ENCODE measurements around the gene MRPS27.

MRPS27 gene

DNA sequence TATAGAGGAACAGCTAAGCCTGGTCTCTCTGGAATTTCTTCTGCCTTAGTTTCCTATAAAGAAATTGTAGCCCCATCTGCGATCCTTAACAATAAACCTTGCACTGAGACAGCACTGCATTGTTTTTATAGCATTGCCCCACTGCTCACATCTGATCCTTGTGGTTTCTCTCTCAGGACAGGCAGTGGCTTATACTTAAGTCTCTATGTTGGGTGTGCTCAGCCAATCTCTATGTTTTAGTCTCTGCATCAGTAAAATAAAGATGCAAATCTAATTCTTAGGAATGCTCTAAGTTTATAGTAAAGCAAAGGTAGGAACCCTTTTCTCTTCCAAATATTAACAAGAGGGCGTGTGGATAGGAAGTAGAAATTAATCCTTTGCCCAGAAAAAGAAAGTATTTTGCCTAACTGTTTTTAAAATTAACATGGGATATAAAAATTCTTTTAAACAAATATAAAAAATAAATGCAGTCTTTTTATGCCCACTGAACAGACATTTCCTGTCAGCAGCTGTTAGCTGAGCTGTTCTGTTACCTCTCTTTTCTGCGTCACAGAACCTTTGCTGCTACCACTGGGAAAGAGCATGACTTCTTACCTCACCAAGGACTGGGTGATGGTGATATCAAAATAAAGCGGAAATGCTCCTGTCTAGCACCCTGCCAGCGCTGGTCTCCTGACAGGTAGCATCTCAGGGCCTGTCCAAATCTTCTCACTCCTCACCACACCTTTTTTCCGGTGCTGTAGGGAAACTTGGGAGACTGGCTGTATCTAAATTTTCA is 29.5 kb downstream of the MRPS27 start:
- no peak for DNase-seq

DNA sequence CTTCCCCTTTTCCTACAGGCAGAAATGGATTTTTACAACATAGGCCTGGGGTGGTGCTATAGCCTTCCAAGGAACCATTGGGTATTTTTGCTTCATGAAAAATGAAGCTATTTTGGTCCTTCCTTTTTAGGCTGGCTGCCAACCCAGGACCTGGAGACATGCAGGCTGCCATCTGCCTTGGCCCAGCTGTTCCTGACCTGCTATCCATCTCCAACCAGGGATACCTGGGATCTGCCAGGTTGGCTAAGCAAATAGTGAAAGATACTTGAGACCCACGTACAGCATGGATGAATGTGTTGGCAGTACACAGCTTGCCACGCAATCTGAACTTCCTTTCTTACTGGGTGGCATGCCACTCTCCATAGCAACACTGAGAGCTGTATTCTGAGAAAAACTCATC is 31.1 kb downstream of the MRPS27 start:
- peak; percentile 94 for DNase-seq

DNA sequence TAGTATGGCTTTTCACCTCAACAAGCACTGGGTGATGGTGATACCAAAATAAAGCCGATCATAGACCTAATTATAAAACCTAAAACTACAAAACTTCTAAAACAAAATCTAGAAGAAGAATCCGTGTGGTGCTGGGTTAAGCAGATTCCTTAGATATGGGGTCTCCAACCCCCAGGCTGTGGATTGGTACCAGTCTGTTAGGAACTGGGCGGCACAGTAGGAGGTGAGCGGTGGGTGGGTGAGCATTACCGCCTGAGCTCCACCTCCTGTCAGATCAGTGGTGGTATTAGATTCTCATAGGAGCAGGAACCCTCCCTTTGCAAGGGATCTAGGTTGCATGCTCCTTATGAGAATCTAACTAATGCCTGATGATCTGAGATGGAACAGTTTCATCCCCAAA is 33.2 kb downstream of the MRPS27 start:
- DNase-seq = no peak

DNA sequence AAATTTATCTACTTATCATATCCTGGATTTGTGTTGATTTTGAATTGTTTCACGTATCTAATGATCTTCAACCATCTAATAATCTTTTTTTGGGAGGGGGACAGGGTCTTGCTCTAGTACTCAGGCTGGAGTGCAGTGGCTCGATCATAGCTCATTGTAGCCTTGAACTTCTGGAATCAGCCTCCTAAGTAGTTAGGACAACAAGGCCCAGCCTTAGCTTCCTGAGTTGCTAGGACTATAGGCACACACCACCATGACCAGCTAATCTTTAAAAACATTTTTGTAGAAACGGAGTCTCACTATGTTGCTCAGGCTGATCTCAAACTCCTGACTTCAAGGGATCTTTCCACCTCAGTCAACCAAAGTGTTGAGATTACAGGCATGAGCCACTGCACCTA is 34.6 kb downstream of the MRPS27 start:
- no peak for DNase-seq

DNA sequence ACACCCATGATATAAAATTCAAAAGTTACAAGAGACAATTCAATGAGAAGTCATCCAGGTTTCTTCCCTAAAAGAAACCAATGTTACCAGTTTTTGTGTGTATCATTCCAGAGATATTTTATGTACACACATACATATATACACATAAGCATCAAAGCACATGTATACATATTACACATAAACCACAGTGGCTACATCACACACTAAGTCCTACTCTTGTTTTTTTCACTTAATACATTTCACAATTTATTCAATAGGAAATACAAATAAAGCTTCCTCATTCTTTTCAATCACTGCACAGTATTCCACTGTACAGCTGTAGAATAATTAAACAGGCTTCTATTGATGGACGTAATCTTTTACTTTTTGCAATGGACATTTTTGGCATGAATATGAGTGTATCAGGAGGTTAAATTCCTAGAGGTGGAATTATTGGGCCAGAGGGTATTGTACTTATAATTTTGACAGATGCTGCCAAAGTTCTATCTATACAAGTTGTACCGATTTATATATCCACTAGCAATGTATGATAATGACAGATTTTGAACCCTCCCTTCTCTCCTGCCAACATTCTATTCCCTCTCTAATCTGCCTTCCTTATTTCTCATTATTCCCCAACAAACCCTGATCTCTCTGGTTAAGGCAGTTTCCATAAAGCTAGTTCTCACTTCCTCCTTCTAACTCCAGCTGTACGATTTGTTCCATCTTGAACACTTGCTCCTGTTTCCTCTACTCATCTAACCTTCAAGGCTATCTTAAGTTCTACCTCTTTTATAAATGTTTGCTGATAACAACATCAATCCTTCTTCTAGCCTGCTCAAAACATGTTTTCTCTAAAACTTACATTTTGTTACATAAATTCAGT is 35.2 kb downstream of the MRPS27 start:
- no peak for DNase-seq

DNA sequence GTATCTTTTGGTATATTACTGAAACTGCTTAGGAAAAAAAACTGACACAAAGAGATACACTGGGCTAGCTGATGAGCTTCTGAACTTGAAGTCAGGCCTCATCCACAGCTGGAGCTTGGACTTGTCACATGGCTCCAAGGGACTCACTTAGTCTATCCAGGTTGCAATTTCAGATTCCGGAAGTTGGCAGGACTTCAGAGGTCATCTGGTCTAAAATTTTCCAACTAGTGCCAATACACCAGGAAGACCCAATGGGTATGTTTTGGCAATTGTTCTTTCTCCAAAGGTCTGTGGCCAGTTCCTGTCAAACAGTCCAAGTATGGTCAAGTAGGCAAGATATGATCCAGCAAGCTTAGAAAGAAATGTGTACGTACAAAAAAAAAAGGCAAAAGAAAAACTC is 36.7 kb downstream of the MRPS27 start:
- no peak for DNase-seq

DNA sequence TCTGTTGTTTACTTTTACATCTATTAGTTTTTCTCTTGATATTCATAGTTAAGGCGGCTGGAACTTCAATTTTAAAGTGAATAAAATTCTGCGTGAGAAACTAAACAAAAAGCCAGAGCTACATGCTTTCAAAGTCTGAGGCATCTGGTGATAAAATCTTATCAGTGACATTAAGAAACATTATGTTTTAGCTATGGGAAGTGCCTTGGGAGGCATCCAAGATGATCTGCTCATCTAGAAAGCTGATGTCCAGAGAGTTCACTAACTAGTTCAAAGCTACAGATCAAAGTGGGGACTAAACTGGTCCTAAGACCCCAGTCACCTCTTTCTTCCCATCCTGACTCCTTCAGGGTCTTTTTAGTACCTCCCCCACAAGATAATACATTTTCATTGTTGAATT is 37.2 kb downstream of the MRPS27 start:
- DNase-seq = no peak

DNA sequence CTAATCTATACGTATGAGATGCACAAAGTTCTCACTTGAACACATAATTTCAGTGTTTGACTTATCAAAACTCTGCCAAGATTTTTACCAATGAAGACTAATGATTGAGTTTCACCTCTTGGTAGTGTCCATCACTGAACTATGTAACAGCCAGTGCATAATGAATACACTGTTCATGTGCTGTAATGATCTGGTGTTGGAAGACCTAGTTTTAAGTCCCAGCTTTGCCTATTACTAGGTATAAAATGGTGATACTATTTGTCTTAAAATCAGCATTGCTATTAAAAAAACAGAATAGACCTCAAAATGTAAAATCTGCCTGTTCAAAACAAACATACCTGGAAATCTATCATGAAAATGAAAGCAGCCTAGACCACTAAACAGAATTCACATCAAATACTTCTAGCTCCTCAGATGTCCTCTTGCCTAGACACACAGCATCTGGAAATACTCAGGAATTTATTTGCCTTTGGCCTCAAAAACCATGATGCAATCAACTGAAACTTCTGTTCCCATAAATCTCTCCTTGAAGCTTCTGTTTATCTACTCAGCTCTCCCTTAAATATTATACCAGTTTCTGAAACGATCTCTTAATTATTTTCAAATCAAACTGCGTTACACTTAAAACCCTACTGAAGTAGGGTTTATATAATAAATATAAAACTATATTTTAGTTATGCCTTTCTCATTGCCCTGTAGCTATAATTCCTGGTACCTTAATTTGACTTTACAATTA is 38.1 kb downstream of the MRPS27 start:
- DNase-seq = no peak

DNA sequence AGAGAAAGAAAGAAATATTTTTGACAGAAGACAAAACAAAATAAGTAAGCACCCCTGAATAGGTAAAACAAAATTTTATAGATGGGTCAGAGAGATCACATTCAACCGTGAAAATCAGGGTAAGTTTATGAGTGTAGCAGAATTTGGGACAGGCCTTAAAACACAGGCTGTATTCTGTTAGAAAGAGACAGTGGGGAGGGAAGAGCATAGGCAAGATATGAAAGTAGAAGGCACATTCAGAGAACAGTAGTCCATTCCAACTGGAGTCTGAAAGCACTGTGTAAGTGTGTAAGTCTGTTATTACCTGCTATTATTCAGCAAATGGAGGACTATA is 38.6 kb downstream of the MRPS27 start:
- DNase-seq = no peak

DNA sequence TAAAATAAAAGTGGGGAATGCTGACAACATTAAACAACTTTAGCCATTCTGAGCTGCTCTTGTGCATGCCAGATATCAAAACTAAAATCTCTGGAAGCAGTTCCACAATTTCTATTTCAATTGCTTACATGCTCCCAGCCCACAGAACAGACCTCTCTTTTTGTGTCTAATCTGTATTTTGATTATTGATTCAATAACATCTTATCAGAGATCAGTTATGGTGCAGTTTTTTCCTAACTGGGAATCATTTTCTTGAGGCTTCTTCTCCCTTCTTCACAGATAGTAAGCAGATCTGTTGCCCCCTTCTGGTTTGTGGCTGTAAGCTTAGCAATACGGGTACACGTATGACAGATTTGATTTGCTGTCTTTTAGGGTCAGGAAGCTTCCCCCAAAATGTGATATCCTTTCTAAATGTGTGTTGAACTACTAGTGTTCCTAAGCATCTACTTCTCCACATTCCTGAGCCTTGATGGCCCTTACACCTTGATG is 39.4 kb downstream of the MRPS27 start:
- DNase-seq = no peak

DNA sequence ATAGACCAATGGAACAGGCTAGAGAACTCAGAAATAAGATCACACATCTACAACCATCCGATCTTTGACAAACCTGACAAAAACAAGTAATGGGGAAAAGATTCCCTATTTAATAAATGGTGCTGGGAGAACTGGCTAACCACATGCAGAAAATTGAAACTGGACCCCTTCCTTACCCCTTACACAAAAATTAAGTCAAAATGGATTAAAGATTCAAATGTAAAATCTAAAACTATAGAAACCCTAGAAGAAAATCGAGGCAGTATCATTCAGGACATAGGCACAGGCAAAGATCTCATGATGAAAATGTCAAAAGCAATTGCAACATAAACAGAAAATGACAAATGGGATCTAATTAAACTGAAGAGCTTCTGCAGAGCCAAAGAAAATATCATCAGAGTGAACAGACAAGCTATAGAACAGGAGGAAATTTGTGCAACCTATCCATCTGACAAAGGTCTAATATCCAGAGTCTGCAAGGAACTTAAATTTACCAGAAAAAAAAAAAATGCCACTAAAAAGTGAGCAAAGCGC is 43.8 kb downstream of the MRPS27 start:
- no peak for DNase-seq

DNA sequence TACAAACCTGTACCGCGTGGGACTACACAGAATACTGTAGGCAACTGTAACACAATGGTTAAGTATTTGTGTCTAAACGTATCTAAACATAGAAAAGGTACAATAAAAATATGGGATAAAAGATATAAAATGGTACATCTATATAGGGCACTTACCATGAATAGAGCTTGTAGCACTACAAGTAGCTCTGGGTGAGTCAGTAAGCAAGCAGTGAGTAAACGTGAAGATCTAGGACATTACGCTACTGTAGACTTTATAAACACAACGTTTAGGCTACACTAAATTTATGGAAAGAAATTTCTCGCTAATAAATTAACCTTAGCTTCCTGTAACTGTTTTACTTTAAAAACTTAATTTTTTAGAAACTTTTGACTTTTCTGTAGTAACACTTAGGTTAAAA is 46.5 kb downstream of the MRPS27 start:
- DNase-seq = no peak

DNA sequence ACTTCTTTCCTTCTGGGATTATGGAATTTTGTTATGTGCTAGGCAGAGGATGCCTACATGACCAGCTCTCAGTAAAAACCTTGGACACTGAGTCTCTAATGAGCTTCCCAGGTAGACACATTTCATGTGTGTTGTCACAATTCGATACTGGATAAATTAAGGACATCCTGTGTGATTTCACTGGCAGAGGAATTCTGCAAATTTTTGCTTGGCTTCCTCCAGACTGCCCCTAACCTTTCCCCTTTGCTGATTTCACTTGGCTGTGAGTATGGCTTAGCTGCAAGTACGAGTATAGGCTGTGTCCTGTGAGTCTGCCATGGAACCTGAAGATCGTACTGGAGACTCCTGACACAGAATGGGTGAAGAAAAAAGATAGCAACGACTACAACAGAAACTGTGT is 47.6 kb downstream of the MRPS27 start:
- no peak for DNase-seq

DNA sequence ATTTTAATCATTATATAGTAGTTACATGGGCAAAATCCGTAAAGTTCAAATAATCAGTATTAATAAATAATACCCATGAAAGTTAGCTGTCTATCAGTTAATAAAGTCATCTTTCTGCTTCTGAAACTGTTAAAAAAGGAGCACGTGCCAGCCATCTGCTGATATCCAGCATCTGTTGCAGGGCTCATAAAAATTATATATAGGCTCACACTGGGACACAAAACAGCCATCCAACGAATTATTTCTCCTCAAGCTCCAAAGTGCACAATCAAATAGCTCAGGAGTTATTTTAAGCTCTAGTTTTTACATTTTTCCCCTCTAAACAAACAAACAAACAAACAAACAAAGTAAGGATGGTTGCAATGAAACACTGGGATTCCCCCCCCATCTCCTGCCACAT is 48.3 kb downstream of the MRPS27 start:
- no peak for DNase-seq

DNA sequence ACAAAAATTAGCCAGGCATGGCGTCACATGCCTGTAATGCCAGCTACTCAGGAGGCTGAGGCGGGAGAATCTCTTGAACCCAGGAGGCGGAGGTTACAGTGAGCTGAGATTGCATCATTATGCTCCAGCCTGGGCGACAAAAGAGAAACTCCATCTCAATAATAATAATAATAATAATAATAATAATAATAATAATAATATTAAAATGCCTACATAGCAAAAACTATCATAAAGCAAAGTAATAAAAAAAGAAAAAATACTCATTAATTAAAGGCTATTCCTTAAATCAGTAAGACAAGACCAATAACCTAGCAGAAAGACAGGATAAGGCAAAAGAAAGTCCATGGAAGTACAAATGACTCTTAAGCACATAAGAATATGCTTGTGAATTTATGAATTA is 50.0 kb downstream of the MRPS27 start:
- DNase-seq = no peak

DNA sequence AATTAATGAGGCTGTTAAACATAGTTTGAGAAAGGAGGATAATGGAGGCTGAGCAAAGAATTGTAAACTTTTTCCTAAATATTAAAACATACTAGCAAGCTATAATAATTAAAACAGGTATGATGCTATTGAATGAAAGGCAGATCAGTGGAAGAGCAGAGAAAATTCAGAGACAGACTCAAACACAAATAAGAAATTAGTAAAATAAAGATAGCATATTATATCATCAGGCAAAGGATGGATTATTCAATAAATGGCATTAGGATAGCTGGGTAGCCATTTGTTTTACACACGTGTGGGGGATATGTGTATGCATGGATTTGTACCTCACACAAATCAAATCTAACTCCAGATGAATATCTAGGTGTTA is 50.6 kb downstream of the MRPS27 start:
- DNase-seq = no peak

DNA sequence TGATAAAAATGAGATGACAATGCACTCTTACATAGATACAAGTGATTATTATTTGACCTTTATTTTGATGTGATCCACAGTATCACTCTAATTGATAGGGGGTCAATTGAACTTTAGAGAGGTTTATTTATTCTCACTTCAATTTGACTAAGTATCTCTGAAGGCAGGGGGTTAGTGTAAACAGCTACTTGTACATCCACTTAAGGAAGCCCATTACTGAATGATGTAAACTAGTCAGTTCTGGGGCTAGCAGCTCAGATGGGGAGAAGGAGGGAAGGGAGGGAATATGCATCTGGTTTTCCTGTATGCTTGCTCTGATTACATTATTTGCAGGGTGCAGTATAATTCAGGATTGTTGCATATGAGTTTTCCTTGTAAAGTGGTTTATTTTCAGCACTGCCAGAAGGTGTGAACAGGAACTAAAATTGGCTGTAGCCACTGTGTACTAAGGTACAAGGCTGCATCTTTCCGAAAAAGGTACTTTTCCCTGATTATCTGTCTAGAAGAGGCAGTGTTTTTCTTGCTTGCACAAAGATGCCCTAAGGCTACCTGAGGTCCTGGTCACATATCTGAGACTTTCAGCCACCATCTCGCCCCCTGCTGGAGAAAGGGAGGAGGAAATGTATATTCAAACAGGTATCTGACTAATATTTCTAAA is 51.2 kb downstream of the MRPS27 start:
- peak; percentile 40 for DNase-seq

DNA sequence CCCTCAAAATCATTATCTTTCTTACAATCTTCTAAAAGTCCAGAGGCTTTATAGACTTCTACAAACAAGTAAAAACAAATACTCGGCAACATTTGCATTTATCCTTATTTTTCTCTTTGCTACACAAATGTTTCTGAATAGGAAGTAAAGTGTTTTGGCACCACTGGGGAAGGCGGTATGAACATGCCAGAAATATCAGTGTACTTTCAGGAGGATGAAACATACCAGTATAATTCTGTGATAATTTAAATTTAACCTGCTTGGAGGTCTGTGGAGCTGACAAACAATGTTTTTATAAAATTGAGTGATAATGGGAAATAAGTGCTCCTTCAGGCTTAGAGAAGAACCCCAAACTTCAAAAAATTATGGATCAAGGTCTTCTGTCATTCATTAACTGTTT is 51.8 kb downstream of the MRPS27 start:
- no peak for DNase-seq

DNA sequence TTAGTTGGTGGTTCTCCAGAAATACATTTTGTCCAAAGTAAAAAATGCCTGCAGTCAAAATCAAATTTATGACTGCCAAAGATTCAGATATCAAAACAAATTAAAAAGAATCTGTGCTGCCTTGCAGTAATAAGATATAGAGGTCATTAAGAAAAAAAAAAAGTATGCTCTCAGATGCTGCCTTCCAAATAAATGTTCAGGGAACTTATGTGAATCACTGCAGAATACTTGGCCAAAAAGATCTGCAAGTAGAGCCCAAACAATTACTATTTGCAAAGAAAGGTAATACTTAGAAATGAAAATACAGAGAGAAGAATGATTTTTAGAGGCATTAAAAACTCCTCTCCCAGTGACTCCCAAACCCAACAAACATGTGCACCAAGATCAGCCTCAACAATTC is 52.4 kb downstream of the MRPS27 start:
- no peak for DNase-seq

DNA sequence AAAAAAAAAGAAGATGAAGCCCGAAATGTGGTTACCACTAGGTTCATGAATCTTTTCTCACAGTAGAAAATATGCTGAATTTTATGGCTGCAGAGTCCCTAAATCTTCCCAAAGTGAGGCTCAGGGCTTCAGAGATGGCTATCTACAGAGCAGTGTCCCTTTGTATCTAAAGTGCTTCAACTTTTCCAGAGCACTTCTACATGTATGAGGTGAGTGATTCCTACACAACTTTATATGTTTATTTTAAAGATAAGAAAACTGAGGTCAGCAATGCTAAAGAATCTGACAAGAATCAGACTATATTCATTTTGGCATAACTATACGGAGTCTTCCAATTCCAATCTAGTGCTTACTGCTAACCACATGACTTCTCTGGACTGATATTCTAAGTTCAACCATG is 53.2 kb downstream of the MRPS27 start:
- no peak for DNase-seq

DNA sequence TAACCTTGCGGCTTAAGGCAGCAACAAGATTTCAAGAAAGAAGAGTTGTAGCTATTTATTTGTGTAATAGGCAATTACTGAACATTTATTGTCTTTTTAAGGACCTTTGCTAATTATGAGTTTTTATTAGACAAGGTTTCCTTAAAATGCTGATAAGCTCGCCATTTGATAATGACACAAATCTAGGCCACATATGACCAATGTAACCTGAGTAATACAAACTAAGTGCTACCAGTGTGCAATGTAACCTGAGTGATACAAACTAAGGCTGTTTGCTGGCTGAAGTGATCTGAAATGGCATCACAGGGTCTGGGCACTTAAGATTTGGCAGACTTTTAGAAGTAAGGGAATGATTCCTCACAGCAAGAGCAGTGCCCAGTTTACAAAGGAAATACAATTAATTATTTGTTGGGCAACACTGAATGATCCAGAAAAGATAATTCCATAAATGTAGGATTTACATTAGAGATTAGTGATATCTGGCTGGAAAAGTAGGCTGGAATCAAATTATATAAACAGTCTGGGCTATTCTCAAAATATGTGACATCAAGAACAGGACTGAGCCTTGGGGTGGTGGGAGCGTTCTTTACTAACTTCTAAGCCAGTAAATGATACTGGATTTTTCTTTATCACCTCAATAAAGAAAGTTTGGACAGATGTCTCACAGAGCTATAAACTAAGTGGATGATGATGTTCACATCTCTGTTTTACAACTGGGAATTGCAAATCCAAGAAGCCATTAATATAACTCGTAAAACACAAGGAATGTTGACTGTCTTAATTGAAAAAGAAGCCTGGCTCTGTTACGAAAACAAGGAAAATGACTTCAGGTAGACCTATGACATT is 54.8 kb downstream of the MRPS27 start:
- no peak for DNase-seq

DNA sequence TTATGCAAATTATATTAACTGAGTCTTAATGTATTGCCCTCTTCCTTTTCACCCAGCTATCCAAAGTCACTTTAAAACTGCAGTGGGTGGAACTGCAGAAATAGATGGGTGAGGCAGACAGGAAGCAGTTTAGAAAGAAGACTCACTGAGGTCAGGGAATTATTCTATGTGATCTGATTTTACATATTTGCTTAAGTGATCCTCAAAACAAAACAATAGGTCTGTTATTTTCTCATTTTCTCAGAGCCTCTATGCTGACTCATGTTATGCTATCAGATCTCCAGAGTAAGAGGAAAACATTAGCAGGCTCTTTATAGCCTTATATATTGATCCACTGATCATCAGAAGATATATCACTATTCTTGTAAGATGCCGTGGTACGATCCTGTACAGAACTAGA is 63.5 kb downstream of the MRPS27 start:
- DNase-seq = no peak
